HEK293T (cell line): ENCODE data around the gene STRADB.

Experiments used
- CTCF ChIA-PET: fragments of 350-600 bp; formaldehyde crosslinking; extraction: SDS; loops from one replicate; lab custom pipeline; 2021; ENCODE audit warnings: antibody characterized with exemption, inconsistent platforms; lab: Yijun Ruan, JAX
- POLR2A ChIA-PET: fragments of 350-600 bp; formaldehyde crosslinking; extraction: SDS; loops from one replicate; lab custom pipeline; 2020; ENCODE audit warnings: antibody characterized with exemption, inconsistent platforms; lab: Yijun Ruan, JAX
- DNase-seq: peaks from one replicate; pipeline ENCODE4 v3.0.0; 2012; ENCODE audit warnings: mixed read lengths; ENCODE audit errors: extremely low spot score
- FOXA1 ChIP-seq: fragments of 450-650 bp; IDR thresholded peaks from 2 replicates; pipeline ENCODE4 v1.6.1; 2016; ENCODE audit warnings: mild to moderate bottlenecking
- HDGF ChIP-seq: fragments of 450-650 bp; IDR thresholded peaks from 2 replicates; pipeline ENCODE4 v1.6.1; 2017; ENCODE audit warnings: antibody characterized with exemption, borderline replicate concordance
- LEF1 ChIP-seq: fragments of 450-650 bp; IDR thresholded peaks from 2 replicates; pipeline ENCODE4 v1.6.1; 2017; ENCODE audit warnings: mild to moderate bottlenecking, borderline replicate concordance
- SP1 ChIP-seq: fragments of 450-650 bp; IDR thresholded peaks from 2 replicates; pipeline ENCODE4 v1.6.1; 2017

STRADB gene

GRCh38 chr2:201523506-201523905, 72.0 kb downstream of the STRADB start:
- ChIA-PET CTCF (no interaction called here), POLR2A (no interaction called here)
- TF ChIP-seq LEF1 (no peak), FOXA1 (no peak), SP1 (no peak), HDGF (no peak)
- no peak for DNase-seq
